ENCODE measurements around the gene KCNK6. TPM values are rescaled to one million over a fixed set of nuclear protein-coding genes. Genes with fewer than 3 reads are reported as not detected.

KCNK6 gene
- total and polyA plus RNA-seq, 2 donors (not counting 1 experiment from before 2014, with no cell fraction given), result 3.4 to 3.7 TPM

- ATAC-seq (ENCODE audit: low read depth) (no peak), DNase-seq (no peak)
- CTCF ChIA-PET, result interaction anchor here (0.8 kb wide), 1 partner anchor 16 kb away, joined by 3 read pairs; the partner anchor contains the start of gene PSMD8
- peaks cover 7 to 17% of the 10 kb centered on the region in 2 donors for H3K4me1 ChIP-seq (ENCODE audit: control insufficient read depth in 2 of 2, insufficient read depth in 2 of 2, low read length in 2 of 2)
- POLR2A ChIA-PET, result no interaction called here
- H3K9ac ChIP-seq (ENCODE audit: low read length), result no peak overlapping the region
- H2AFZ ChIP-seq (ENCODE audit: insufficient read depth, low read depth, low read length, poor library complexity, severe bottlenecking), result no peak overlapping the region
- H3K4me2 ChIP-seq (replicated peaks; ENCODE audit: low read depth, low read length, poor library complexity, severe bottlenecking), result no peak overlapping the region
- H3K79me2 ChIP-seq (ENCODE audit: control insufficient read depth, insufficient read depth, low read length), result no peaks in the 10 kb centered on the region
- Mint-ChIP-seq H3K4me3 (no peak overlapping the region), H3K9me3 (ENCODE audit: insufficient read depth) (no peaks in the 10 kb centered on the region), H3K27me3 (peaks cover 13% of the 10 kb centered on the region), H3K4me1 (peaks cover 17% of the 10 kb centered on the region), H3K27ac (no peak overlapping the region)
- H4K20me1 ChIP-seq (ENCODE audit: control insufficient read depth, insufficient read depth, low read length, poor library complexity, severe bottlenecking), result no peaks in the 10 kb centered on the region
- WGBS (ENCODE audit: insufficient coverage), result 52% methylated on average over 5 of the region's 5 CpGs
- peaks cover 0 to 6% (median 0%) of the 10 kb centered on the region in 3 donors for H3K9me3 ChIP-seq (ENCODE audit: control extremely low read depth in 1 of 3, control insufficient read depth in 2 of 3, insufficient read depth in 1 of 3, low read length in 2 of 3)
- no peak overlapping the region for H3K4me3 ChIP-seq (ENCODE audit: control extremely low read depth in 1 of 5, extremely low read depth in 1 of 5, insufficient read depth in 1 of 5, low read depth in 2 of 5, low read length in 4 of 5)
- H3K27ac ChIP-seq (ENCODE audit: low read length in 2 of 2), result no peak overlapping the region
- TF ChIP-seq EZH2 (IDR thresholded peaks at IDR 0.05; ENCODE audit: borderline replicate concordance, insufficient read depth, low read depth, low read length, poor library complexity, severe bottlenecking) (no peak), CTCF (IDR thresholded peaks at IDR 0.05) (no peak)
- H3K36me3 ChIP-seq (replicated peaks in 1 of 2; ENCODE audit: control extremely low read depth in 1 of 2, control insufficient read depth in 1 of 2, extremely low read depth in 1 of 2, insufficient read depth in 2 of 2, low read length in 1 of 2), result no peaks in the 10 kb centered on the region
- intact Hi-C loops (cut with micrococcal nuclease), result no loop called here
- peaks cover 0 to 18% (median 2%) of the 10 kb centered on the region in 4 experiments for H3K27me3 ChIP-seq (replicated peaks in 1 of 4; ENCODE audit: control extremely low read depth in 1 of 4, control insufficient read depth in 3 of 4, insufficient read depth in 4 of 4, low read length in 3 of 4)
Observed at GRCh38 chr19:38358071-38358470, 38.4 kb downstream of the KCNK6 start.

- Histone ChIP-seq H2AFZ (ENCODE audit: insufficient read depth, low read depth, low read length, poor library complexity, severe bottlenecking) (no peak overlapping the region), H3K36me3 (replicated peaks in 1 of 2; ENCODE audit: control extremely low read depth in 1 of 2, control insufficient read depth in 1 of 2, extremely low read depth in 1 of 2, insufficient read depth in 2 of 2, low read length in 1 of 2) (no peaks in the 10 kb centered on the region), H3K4me2 (replicated peaks; ENCODE audit: low read depth, low read length, poor library complexity, severe bottlenecking) (no peak overlapping the region), H3K4me3 (ENCODE audit: control extremely low read depth in 1 of 5, extremely low read depth in 1 of 5, insufficient read depth in 1 of 5, low read depth in 2 of 5, low read length in 4 of 5) (no peak overlapping the region), H3K27me3 (replicated peaks in 1 of 4; ENCODE audit: control extremely low read depth in 1 of 4, control insufficient read depth in 3 of 4, insufficient read depth in 4 of 4, low read length in 3 of 4) (peaks cover 0 to 18% (median 2%) of the 10 kb centered on the region in 4 experiments), H3K27ac (ENCODE audit: low read length in 2 of 2) (no peak overlapping the region), H3K9ac (ENCODE audit: low read length) (no peak overlapping the region), H4K20me1 (ENCODE audit: control insufficient read depth, insufficient read depth, low read length, poor library complexity, severe bottlenecking) (no peaks in the 10 kb centered on the region), H3K4me1 (ENCODE audit: control insufficient read depth in 2 of 2, insufficient read depth in 2 of 2, low read length in 2 of 2) (peaks cover 9 to 20% of the 10 kb centered on the region in 2 donors), H3K79me2 (ENCODE audit: control insufficient read depth, insufficient read depth, low read length) (no peaks in the 10 kb centered on the region), H3K9me3 (ENCODE audit: control extremely low read depth in 1 of 3, control insufficient read depth in 2 of 3, insufficient read depth in 1 of 3, low read length in 2 of 3) (peaks cover 0 to 6% (median 0%) of the 10 kb centered on the region in 3 donors)
- Mint-ChIP-seq H3K4me1 (peaks cover 17% of the 10 kb centered on the region), H3K9me3 (ENCODE audit: insufficient read depth) (no peaks in the 10 kb centered on the region), H3K27me3 (peaks cover 13% of the 10 kb centered on the region), H3K27ac (no peak overlapping the region), H3K4me3 (peak overlapping the region; percentile 28)
- WGBS (ENCODE audit: insufficient coverage), result 77% methylated on average over 8 of the region's 18 CpGs
- CTCF ChIA-PET, result interaction anchor here (0.9 kb wide), 1 partner anchor 459 kb away, joined by 3 read pairs; no protein-coding TSS in a partner anchor
- POLR2A ChIA-PET, result no interaction called here
- ATAC-seq (ENCODE audit: low read depth) (no peak), DNase-seq (no peak)
- TF ChIP-seq EZH2 (IDR thresholded peaks at IDR 0.05; ENCODE audit: borderline replicate concordance, insufficient read depth, low read depth, low read length, poor library complexity, severe bottlenecking) (no peak), CTCF (IDR thresholded peaks at IDR 0.05) (no peak)
- intact Hi-C loops (cut with micrococcal nuclease), result no loop called here
Observed at GRCh38 chr19:38359242-38360021, 39.8 kb downstream of the KCNK6 start.
